ENCODE data around the gene UNC5A.

- TF ChIP-seq, protein P1, sequence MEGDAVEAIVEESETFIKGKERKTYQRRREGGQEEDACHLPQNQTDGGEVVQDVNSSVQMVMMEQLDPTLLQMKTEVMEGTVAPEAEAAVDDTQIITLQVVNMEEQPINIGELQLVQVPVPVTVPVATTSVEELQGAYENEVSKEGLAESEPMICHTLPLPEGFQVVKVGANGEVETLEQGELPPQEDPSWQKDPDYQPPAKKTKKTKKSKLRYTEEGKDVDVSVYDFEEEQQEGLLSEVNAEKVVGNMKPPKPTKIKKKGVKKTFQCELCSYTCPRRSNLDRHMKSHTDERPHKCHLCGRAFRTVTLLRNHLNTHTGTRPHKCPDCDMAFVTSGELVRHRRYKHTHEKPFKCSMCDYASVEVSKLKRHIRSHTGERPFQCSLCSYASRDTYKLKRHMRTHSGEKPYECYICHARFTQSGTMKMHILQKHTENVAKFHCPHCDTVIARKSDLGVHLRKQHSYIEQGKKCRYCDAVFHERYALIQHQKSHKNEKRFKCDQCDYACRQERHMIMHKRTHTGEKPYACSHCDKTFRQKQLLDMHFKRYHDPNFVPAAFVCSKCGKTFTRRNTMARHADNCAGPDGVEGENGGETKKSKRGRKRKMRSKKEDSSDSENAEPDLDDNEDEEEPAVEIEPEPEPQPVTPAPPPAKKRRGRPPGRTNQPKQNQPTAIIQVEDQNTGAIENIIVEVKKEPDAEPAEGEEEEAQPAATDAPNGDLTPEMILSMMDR (conservative IDR thresholded peaks at IDR 0.05): no peak
- TF ChIP-seq EZH2 (IDR thresholded peaks at IDR 0.05; ENCODE audit: low read depth): no peak
These were observed at the start of gene UNC5A for GRCh38 chr5:176810081-176810597.

Measured in PC-9 (cell line).